ENCODE data around the gene NAPSA.

The NAPSA gene

DNA sequence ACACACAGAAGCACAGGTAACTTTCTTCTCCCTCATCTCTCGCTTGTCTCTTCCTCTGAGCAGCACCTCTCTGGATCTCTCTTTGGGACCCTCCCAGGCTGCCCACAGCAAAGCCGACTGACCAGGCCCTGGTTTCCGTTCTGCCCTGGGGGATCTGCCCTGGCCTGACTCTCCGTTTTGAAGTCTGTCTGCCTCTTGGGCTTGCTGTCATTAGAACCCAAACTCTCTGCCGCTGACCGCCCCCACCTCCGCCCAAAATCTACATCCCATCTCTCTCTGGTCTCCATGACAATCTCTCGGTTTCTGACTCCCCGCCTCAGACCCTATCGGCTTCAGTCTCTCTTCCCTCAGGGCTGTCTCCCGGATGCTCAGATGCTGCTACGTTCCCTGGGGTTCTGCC is 43.2 kb downstream of the NAPSA start:
- TF ChIP-seq, protein P1, sequence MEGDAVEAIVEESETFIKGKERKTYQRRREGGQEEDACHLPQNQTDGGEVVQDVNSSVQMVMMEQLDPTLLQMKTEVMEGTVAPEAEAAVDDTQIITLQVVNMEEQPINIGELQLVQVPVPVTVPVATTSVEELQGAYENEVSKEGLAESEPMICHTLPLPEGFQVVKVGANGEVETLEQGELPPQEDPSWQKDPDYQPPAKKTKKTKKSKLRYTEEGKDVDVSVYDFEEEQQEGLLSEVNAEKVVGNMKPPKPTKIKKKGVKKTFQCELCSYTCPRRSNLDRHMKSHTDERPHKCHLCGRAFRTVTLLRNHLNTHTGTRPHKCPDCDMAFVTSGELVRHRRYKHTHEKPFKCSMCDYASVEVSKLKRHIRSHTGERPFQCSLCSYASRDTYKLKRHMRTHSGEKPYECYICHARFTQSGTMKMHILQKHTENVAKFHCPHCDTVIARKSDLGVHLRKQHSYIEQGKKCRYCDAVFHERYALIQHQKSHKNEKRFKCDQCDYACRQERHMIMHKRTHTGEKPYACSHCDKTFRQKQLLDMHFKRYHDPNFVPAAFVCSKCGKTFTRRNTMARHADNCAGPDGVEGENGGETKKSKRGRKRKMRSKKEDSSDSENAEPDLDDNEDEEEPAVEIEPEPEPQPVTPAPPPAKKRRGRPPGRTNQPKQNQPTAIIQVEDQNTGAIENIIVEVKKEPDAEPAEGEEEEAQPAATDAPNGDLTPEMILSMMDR (IDR thresholded peaks at IDR 0.05; ENCODE audit: low read depth, low read length): no peak
- H3K4me3 ChIP-seq (replicated peaks in 1 of 2; ENCODE audit: low read depth in 2 of 2, low read length in 2 of 2): no peak overlapping the region
- DNase-seq (ENCODE audit: low read depth in 2 of 2): no peak

DNA sequence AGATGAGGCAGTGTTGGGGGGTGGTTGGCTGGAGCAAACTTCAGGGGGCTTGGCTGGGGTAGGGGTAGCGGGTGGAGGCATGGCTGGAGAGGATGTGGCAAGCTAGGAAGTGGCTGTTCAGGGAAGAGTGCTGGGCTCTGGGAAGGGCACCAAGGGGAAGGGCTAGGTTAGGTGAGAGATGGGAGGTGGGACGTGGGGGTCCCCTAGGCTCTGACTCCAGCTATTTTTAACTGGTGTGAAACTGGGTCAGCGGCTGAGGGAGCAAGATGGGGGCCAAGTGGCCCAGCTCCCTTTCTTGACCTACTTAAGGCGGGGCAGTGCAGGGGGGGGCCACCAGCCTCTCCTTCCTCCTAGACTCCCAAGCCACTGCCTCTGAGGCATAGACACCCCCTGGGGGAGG is 43.6 kb downstream of the NAPSA start:
- no peak overlapping the region for H3K4me3 ChIP-seq (replicated peaks in 1 of 2; ENCODE audit: low read depth in 2 of 2, low read length in 2 of 2)
- TF ChIP-seq, protein P1 (IDR thresholded peaks at IDR 0.05; ENCODE audit: low read depth, low read length): no peak

DNA sequence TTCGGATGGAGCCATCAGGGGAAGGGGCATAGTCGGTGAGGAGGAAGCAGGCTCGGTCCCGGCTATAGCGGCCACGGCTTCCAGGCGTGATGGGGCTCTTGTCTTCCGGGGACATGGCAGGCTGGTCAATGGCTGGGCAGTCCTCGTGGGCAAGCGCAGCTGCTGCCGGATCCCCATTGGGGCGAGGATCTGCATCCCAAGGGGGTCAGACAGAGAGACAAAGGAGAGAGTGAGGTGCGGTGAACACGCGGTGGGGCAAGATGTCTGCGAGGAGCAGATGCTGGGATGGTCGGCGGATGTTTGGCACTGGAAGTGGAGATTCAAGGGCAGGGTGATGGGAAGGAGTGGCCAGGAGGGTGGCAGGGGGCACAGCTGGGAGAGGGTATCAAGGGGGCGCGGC is 44.8 kb downstream of the NAPSA start:
- TF ChIP-seq, protein P1 (IDR thresholded peaks at IDR 0.05; ENCODE audit: low read depth, low read length): no peak
- no peak overlapping the region for H3K4me3 ChIP-seq (replicated peaks in 1 of 2; ENCODE audit: low read depth in 2 of 2, low read length in 2 of 2)
- no peak for DNase-seq (ENCODE audit: low read depth in 2 of 2)

More for the DNA sequence above, 43.6 kb downstream of the NAPSA start:
- DNase-seq (ENCODE audit: low read depth in 2 of 2): no peak

DNA sequence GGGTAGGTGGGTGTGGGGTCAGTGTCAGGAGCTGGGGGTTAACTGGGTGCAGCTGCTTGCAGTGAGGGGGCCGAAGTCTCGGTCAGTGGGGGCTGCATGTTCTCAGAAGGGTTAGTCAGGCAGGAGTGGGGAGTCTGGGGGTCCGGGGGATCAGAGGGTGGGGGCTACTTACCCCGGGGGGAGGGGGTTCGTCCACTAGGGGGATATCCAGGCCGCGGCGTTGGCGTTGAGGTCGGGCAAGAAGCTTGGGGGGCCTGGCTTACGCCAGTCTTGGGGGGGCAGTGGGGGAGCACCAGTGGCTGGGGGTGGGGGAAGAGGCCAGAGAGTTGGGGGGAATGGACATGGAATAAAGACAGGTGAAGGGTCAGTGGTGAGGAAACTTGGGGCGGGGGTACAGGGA is 45.4 kb downstream of the NAPSA start:
- no peak overlapping the region for H3K4me3 ChIP-seq (replicated peaks in 1 of 2; ENCODE audit: low read depth in 2 of 2, low read length in 2 of 2)
- TF ChIP-seq, protein P1 (IDR thresholded peaks at IDR 0.05; ENCODE audit: low read depth, low read length): no peak
- DNase-seq (ENCODE audit: low read depth in 2 of 2): no peak

DNA sequence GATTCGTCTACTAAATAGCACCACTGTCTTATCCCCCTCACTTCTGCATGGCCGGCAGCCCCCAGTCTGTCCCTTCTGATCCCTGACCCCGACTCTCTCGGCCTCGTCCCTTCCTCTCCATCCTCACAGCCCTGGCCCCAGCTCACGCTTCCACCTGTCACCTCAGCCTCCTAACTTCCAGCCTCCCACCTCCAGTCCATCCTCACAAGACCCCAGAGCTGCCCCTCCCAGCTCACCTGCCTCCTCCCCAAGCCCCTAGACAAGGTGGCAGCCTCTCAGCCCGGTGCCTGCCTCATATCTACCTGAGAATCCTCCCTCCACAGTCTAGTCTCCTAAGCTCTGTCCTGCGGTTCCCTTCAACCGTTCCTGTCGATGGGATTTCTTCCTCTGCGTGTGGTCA is 46.3 kb downstream of the NAPSA start:
- no peak overlapping the region for H3K4me3 ChIP-seq (replicated peaks in 1 of 2; ENCODE audit: low read depth in 2 of 2, low read length in 2 of 2)
- TF ChIP-seq, protein P1 (IDR thresholded peaks at IDR 0.05; ENCODE audit: low read depth, low read length): no peak
- no peak for DNase-seq (ENCODE audit: low read depth in 2 of 2)

DNA sequence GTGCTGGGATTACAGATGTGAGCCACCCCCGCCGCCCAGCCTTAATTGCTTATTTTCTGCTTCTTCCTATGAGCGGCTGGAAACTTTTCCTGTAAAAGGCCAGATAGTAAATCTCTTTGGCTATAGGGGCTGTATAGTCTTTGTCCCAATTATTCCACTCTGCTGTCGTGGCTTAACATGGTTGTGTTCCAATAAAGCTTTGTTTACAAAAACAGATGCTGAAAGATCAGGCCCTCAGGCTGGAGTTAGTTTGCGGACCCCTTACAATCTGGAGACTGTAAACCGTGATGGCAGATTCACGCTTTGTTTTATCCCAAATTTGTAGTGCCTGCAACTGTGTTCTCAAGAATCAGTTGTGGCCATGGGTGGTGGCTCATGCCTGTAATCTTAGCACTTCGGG is 47.0 kb downstream of the NAPSA start:
- no peak for DNase-seq (ENCODE audit: low read depth in 2 of 2)
- TF ChIP-seq, protein P1 (IDR thresholded peaks at IDR 0.05; ENCODE audit: low read depth, low read length): no peak
- no peak overlapping the region for H3K4me3 ChIP-seq (replicated peaks in 1 of 2; ENCODE audit: low read depth in 2 of 2, low read length in 2 of 2)

DNA sequence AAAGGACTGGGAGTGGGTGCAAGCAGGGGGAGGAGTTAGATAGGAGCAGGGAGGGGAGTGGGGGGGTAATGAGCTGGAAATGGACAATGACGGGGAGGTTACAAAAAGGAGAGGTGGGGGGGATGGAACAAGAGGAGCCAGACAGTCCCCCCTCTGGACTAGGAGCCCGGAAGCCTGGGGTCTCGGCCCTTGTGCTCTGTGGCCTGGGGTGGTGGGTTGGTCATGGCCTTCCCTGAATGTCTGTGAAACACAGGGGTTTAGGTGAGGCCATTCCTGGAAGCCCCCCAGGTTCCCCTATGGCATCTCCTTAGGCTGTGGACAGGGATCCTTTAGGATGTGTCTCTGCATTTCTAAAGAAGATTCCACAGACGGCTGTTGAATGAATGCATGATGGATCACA is 48.3 kb downstream of the NAPSA start:
- TF ChIP-seq, protein P1 (IDR thresholded peaks at IDR 0.05; ENCODE audit: low read depth, low read length): no peak
- H3K4me3 ChIP-seq (replicated peaks in 1 of 2; ENCODE audit: low read depth in 2 of 2, low read length in 2 of 2): no peak overlapping the region
- DNase-seq (ENCODE audit: low read depth in 2 of 2): no peak

Measured in cardiac fibroblast (primary cell).